Upper lobe of left lung (tissue), 6 donors: ENCODE data around the gene KMO. TPM values are rescaled to one million over a fixed set of nuclear protein-coding genes. Genes with fewer than 3 reads are reported as not detected.

Source experiments
- ATAC-seq, 2 donors: fragments of 200-7000 bp; cut with Tn5 transposase; one replicate each; pipeline ENCODE4 v1.9.1; 2022; ENCODE audit warnings: mild to moderate bottlenecking in 2 of 2, moderate library complexity in 2 of 2; ENCODE audit not compliant: low FRiP score in 2 of 2
- DNase-seq, 2 donors: peaks; one replicate each; pipeline ENCODE4 v3.0.0-alpha.2; 2019 to 2020
- H3K27ac ChIP-seq, 4 donors: fragments of 200-600 bp; sonication (generic); one replicate each; pipeline ENCODE4 v1.5.1; 2016 to 2019
- H3K27me3 ChIP-seq, 4 donors: fragments of 200-600 bp; sonication (generic); one replicate each; pipeline ENCODE4 v1.5.1; 2017 to 2019
- H3K36me3 ChIP-seq, 4 donors: fragments of 200-600 bp; sonication (generic); one replicate each; pipeline ENCODE4 v1.5.1; 2016 to 2019
- H3K4me1 ChIP-seq, 4 donors: fragments of 200-600 bp; sonication (generic); one replicate each; pipeline ENCODE4 v1.5.1; 2018 to 2019
- H3K4me3 ChIP-seq, 4 donors: fragments of 200-600 bp; sonication (generic); one replicate each; pipeline ENCODE4 v1.5.1; 2017 to 2019; ENCODE audit warnings: mild to moderate bottlenecking in 2 of 4, moderate library complexity in 1 of 4
- H3K9me3 ChIP-seq, 4 donors: fragments of 200-600 bp; sonication (generic); one replicate each; pipeline ENCODE4 v1.5.1; 2018 to 2019
- EP300 ChIP-seq, 4 donors: sonication (generic); formaldehyde crosslinking; IDR thresholded peaks; one replicate each; pipeline ENCODE4 v1.5.1; 2017; ENCODE audit warnings: antibody characterized with exemption in 4 of 4, control low read depth in 2 of 4
- POLR2A ChIP-seq, 4 donors: fragments of 450-650 bp; IDR thresholded peaks; one replicate each; pipeline ENCODE4 v1.5.1; 2016 to 2017; ENCODE audit warnings: antibody characterized with exemption in 4 of 4, mild to moderate bottlenecking in 2 of 4
- POLR2AphosphoS5 ChIP-seq, 2 donors: sonication (generic); formaldehyde crosslinking; IDR thresholded peaks; one replicate each; pipeline ENCODE4 v1.5.1; 2017; ENCODE audit warnings: antibody characterized with exemption in 2 of 2
- WGBS, 2 donors: methylation state at CpG; one replicate each; pipeline ENCODE4 v1.1.5; 2017 to 2018; 5-methylcytosine and 5-hydroxymethylcytosine counted together
- total RNA-seq, 6 donors: library from RNA; depleted of rRNA in 4 of 6; stranded (reverse); fragments of >200 nt in 4 of 6; gene quantifications; one replicate each; pipeline versions ENCODE4 v1.1.0 to v1.2.1, GENCODE V29; 2016 to 2021
- TF ChIP-seq, protein P1 (sequence below), 6 experiments: fragments of 450-650 bp in 4 of 6; fragments of 200-600 bp in 2 of 6; sonication (generic) in 2 of 6; IDR thresholded peaks; one replicate each; pipeline ENCODE4 v1.5.1; 2016 to 2019; ENCODE audit warnings: antibody characterized with exemption in 6 of 6
- donor health status: DM: no; HTN: no; CAD: no; lungs with moderate emphysema.
- donor health status: DM: no; HTN: yes; CAD: no; lungs with severe emphysema.

KMO gene
- total RNA-seq, 6 donors from 2014 or later: 5.5 to 19.9 (median 9.7) TPM

GRCh38 chr1:241610056-241610815 lies 78.1 kb downstream of the KMO start:
- peak in 1 of 2 donors; percentile 2 for ATAC-seq
- Histone ChIP-seq H3K27me3 (no peaks in the 10 kb centered on the region), H3K27ac (no peak overlapping the region), H3K36me3 (no peaks in the 10 kb centered on the region), H3K9me3 (no peaks in the 10 kb centered on the region), H3K4me3 (no peak overlapping the region), H3K4me1 (peaks cover 13 to 21% (median 19%) of the 10 kb centered on the region in 4 donors)
- no peak for DNase-seq
- WGBS, 2 donors: 37 to 42% methylated on average over 8 of the region's 8 CpGs
- no peak for TF ChIP-seq POLR2A (IDR thresholded peaks at IDR 0.05)
- no peak for TF ChIP-seq EP300 (IDR thresholded peaks at IDR 0.05)
- no peak for TF ChIP-seq POLR2AphosphoS5 (IDR thresholded peaks at IDR 0.05)
- TF ChIP-seq, protein P1, sequence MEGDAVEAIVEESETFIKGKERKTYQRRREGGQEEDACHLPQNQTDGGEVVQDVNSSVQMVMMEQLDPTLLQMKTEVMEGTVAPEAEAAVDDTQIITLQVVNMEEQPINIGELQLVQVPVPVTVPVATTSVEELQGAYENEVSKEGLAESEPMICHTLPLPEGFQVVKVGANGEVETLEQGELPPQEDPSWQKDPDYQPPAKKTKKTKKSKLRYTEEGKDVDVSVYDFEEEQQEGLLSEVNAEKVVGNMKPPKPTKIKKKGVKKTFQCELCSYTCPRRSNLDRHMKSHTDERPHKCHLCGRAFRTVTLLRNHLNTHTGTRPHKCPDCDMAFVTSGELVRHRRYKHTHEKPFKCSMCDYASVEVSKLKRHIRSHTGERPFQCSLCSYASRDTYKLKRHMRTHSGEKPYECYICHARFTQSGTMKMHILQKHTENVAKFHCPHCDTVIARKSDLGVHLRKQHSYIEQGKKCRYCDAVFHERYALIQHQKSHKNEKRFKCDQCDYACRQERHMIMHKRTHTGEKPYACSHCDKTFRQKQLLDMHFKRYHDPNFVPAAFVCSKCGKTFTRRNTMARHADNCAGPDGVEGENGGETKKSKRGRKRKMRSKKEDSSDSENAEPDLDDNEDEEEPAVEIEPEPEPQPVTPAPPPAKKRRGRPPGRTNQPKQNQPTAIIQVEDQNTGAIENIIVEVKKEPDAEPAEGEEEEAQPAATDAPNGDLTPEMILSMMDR (IDR thresholded peaks at IDR 0.05): no peak

- TF ChIP-seq, protein P1 (IDR thresholded peaks at IDR 0.05): peak; percentile 34 to 79 (median 70)
- TF ChIP-seq POLR2A (IDR thresholded peaks at IDR 0.05) (no peak), EP300 (IDR thresholded peaks at IDR 0.05) (no peak), POLR2AphosphoS5 (IDR thresholded peaks at IDR 0.05) (no peak)
- WGBS, 2 donors: 15 to 18% methylated on average over 3 of the region's 3 CpGs
- no peaks in the 10 kb centered on the region for H3K9me3 ChIP-seq
- no peaks in the 10 kb centered on the region for H3K36me3 ChIP-seq
- ATAC-seq (peak; percentile 75 to 91), DNase-seq (peak in 1 of 2 donors; percentile 29)
- no peaks in the 10 kb centered on the region for H3K27me3 ChIP-seq
- H3K4me1 ChIP-seq: peaks cover 13 to 21% (median 19%) of the 10 kb centered on the region in 4 donors
- no peak overlapping the region for H3K27ac ChIP-seq
- H3K4me3 ChIP-seq: no peak overlapping the region
Observed at GRCh38 chr1:241611063-241611462, 78.9 kb downstream of the KMO start.

DNA sequence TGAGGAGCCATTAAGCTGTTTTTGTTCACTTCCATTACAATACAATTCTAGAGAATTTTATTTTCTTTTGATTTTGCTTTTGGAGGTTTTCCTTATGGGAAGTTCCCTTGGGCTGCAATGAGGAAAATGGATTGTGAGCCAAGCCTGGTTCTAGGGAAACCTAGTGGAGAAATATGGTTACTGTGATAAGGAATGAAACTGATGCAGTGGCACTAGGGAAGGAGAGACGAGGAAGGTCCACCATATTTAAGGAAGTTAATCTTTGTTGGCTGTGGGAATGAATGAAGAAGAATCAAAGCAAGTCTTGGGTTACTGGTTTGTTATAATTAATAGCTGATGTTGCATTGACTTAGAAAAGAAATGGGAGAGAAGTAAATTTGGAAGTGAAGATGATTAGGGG lies 79.6 kb downstream of the KMO start:
- TF ChIP-seq EP300 (IDR thresholded peaks at IDR 0.05) (no peak), POLR2A (IDR thresholded peaks at IDR 0.05) (no peak), POLR2AphosphoS5 (IDR thresholded peaks at IDR 0.05) (no peak)
- TF ChIP-seq, protein P1 (IDR thresholded peaks at IDR 0.05): no peak
- no peak for DNase-seq
- WGBS, 2 donors: 78 to 81% methylated on average over 1 of the region's 1 CpG
- Histone ChIP-seq H3K4me3 (no peak overlapping the region), H3K27me3 (no peaks in the 10 kb centered on the region), H3K36me3 (no peaks in the 10 kb centered on the region), H3K9me3 (no peaks in the 10 kb centered on the region), H3K27ac (peak overlapping the region in 1 of 4 donors; percentile 13), H3K4me1 (peaks cover 13 to 21% (median 19%) of the 10 kb centered on the region in 4 donors)
- ATAC-seq: peak in 1 of 2 donors; percentile 25

GRCh38 chr1:241612533-241613477 lies 80.6 kb downstream of the KMO start:
- Histone ChIP-seq H3K27ac (peak overlapping the region in 2 of 4 donors; percentile 13 to 26), H3K4me3 (no peak overlapping the region)

More at GRCh38 chr1:241612533-241613477, 80.6 kb downstream of the KMO start:
- TF ChIP-seq EP300 (IDR thresholded peaks at IDR 0.05): peak in 2 of 4 donors; percentile 5 to 86
- TF ChIP-seq, protein P1 (IDR thresholded peaks at IDR 0.05): no peak
- peaks cover 13 to 21% (median 19%) of the 10 kb centered on the region in 4 donors for H3K4me1 ChIP-seq
- peak in 1 of 2 donors; percentile 25 for DNase-seq
- 80 to 87% methylated on average over 9 of the region's 9 CpGs for WGBS, 2 donors
- no peaks in the 10 kb centered on the region for H3K9me3 ChIP-seq
- H3K27me3 ChIP-seq: no peaks in the 10 kb centered on the region
- H3K36me3 ChIP-seq: no peaks in the 10 kb centered on the region
- peak in 1 of 2 donors; percentile 68 for ATAC-seq
